ENCODE measurements around the gene PUS1.

- no peak for TF ChIP-seq CTCF (IDR thresholded peaks at IDR 0.05; ENCODE audit: low read depth, low read length, poor library complexity, severe bottlenecking)
- no peak for TF ChIP-seq EZH2phosphoT487 (IDR thresholded peaks at IDR 0.05; ENCODE audit: borderline replicate concordance, low read length)
Measured at GRCh38 chr12:131971226-131971625, 42.1 kb downstream of the PUS1 start.

Data from DOHH2 (cell line).